ELR (cell line): ENCODE results near the gene CACNA1B.
"Not testable (repeated sequence)": the region's sequence is repeated elsewhere in the genome, so short reads cannot be mapped to it uniquely, and the experiment has no call there.

Experiments
- DNase-seq: peaks from one replicate; pipeline ENCODE4 v3.0.0-alpha.2; 2015; ENCODE audit warnings: low read depth

Gene CACNA1B

GRCh38 chr9:138015021-138015829, 137.6 kb downstream of the CACNA1B start:
- no peak for DNase-seq

GRCh38 chr9:138016406-138017187, 139.0 kb downstream of the CACNA1B start:
- DNase-seq, result no peak

- no peak for DNase-seq
These were observed 139.6 kb downstream of the CACNA1B start for GRCh38 chr9:138017200-138017599.

- DNase-seq, result not testable (repeated sequence)
These were observed 141.9 kb downstream of the CACNA1B start for GRCh38 chr9:138019514-138019913.

- no peak for DNase-seq
These were observed 142.7 kb downstream of the CACNA1B start for GRCh38 chr9:138020120-138020794.

- DNase-seq, result no peak
These were observed 143.2 kb downstream of the CACNA1B start for GRCh38 chr9:138020795-138021182.

- no peak for DNase-seq
These were observed 143.9 kb downstream of the CACNA1B start for GRCh38 chr9:138021251-138022056.

GRCh38 chr9:138022121-138022741, 144.6 kb downstream of the CACNA1B start:
- no peak for DNase-seq

GRCh38 chr9:138022756-138023393, 145.3 kb downstream of the CACNA1B start:
- no peak for DNase-seq

GRCh38 chr9:138023394-138024124, 146.0 kb downstream of the CACNA1B start:
- no peak for DNase-seq

- no peak for DNase-seq
These were observed 146.5 kb downstream of the CACNA1B start for GRCh38 chr9:138024131-138024530.

GRCh38 chr9:138024831-138025291, 147.3 kb downstream of the CACNA1B start:
- DNase-seq, result no peak

GRCh38 chr9:138025417-138025816, 147.8 kb downstream of the CACNA1B start:
- DNase-seq, result no peak

GRCh38 chr9:138025908-138026307, 148.3 kb downstream of the CACNA1B start:
- no peak for DNase-seq

- DNase-seq, result no peak
These were observed 151.0 kb downstream of the CACNA1B start for GRCh38 chr9:138028596-138028995.

GRCh38 chr9:138031186-138031585, 153.6 kb downstream of the CACNA1B start:
- DNase-seq, result no peak

- DNase-seq, result no peak
These were observed 156.4 kb downstream of the CACNA1B start for GRCh38 chr9:138033950-138034349.

GRCh38 chr9:138037140-138037539, 159.6 kb downstream of the CACNA1B start:
- no peak for DNase-seq

GRCh38 chr9:138038244-138038671, 160.7 kb downstream of the CACNA1B start:
- DNase-seq, result no peak
